Hematopoietic multipotent progenitor cell treated with erythropoietin and hydrocortisone succinate and interleukin-3 and kit ligand, for 6 days (in vitro differentiated cells): ENCODE data around the gene ADRB1.

Experiments
- DNase-seq: peaks from one replicate; pipeline ENCODE4 v3.0.0-alpha.2; 2015

Gene ADRB1

DNA sequence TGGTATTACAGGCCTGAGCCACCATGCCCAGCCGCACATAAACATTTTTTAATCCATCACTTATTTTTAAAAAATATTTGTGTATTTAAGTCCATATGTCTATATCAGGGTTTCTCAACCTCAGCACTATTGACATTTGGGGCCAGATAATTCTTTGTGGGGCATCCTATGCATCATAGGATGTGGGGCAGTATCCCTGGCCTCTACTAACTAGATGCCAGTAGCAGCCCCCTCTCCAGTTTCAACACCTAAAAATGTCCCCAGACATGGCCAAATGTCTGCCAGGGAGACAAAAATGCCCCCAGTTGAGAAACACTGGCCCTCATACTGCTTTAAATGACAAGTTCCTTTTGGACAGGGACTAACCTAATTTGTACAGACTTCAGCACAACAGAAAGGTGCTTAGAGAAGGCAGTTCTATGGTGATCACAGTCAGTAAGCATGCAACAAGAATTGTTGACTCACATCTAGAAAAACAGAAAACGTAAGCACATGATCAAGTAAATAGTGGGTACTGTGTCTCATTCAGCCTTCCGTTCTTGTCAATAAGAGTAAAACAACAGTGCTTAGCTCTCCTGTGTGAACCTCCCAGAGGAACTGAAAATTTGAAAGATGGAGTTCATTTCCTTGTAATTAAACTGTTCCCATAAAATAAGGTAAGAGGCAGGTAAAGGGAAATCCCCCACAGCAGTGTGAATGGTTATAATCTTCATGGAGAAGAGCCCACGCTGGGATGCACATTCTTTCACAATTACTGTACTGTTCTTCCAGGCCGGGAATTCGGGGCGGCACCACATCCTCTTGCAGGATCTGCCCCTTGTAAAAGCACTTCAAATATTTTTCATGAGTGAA is 17.3 kb upstream of the ADRB1 start:
- DNase-seq = no peak

DNA sequence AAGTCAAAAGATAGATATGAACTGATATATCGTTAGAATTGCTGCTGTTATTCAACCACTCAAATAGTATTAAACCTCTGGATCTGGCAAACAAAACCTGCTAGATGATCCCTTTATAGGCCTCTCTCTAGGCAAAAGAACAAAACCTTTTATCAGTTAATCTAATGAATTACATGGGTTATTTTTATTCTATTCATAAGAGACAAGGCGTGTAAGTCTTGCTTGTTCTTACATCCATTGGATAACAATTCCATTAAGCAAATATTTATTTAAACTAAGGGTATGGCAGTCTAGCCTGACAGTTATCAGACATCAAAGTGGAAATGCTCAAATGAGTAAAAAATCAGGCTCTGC is 16.6 kb upstream of the ADRB1 start:
- no peak for DNase-seq

DNA sequence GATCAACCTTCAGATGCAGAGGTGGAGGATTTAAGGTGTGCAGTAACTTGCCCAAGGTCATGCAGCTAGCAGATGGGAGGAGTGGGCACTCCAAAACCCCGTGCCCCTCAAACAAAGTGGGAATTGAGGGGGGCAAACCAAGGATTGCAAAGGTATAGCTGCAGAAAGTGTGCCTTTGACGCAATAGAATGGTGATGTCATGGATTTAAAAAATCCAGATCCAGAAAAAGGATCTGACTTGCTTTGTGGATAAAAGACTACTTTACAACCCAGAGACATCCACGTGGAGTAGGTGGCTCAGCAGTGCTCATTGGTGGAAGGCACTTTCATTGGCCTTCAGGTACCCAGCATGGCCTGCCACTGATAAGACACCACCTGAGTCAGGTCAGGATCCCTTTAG is 15.7 kb upstream of the ADRB1 start:
- no peak for DNase-seq

DNA sequence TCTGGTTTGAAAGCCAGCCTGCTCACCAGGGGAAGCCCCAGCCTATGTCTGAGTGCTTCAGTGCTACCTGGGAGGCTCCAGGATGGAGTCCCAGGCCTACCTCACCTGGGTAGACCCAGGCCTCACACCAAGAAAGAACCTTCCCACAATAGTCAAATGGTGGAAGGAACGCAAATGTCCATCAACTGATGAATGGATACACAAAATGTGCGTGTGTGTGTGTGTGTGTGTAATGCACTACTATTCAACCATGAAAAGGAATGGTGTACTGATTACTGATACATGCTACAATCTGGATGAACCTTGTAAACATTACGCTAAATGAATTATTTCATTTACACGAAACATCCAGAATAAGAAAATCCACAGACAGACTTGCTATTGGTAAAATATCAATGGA is 15.2 kb upstream of the ADRB1 start:
- no peak for DNase-seq

DNA sequence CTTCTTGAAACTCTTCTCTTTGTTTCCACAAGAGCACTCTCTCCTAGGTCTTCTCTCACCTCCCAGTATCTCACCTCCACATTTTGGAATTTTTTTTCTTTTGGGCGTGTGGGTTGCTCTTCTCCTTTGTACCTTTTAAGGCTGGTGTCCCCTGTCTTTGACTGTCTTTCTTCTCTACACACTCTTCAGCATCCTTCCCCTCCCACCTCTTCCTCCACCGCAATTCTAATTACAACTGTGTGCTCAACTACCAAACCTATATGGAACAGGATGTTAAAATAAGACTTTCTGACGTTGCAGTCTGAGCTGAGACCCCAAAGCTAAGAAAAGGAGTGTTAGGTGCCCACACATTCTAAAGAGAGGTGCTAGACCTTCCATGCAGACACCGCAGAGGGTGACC is 14.0 kb upstream of the ADRB1 start:
- no peak for DNase-seq

DNA sequence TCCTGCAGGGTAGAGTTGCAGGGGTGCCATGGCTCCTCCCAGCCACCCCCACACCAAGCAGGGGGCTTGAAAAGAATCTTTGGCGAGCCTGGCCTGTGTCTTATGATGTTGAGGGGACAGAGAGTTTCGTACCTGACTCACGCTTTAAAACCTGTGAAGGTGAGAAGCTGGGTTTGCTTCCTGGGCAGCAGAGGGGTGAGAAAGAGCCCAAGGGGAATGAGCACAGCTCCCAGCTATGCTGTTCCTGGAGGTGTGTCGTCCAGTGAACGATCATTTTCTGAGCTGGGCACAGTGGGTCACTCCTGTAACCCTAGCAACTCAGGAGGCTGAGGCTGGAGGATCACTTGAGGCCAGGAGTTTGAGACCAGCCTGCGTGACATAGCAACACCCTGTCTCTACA is 13.5 kb upstream of the ADRB1 start:
- DNase-seq = no peak

DNA sequence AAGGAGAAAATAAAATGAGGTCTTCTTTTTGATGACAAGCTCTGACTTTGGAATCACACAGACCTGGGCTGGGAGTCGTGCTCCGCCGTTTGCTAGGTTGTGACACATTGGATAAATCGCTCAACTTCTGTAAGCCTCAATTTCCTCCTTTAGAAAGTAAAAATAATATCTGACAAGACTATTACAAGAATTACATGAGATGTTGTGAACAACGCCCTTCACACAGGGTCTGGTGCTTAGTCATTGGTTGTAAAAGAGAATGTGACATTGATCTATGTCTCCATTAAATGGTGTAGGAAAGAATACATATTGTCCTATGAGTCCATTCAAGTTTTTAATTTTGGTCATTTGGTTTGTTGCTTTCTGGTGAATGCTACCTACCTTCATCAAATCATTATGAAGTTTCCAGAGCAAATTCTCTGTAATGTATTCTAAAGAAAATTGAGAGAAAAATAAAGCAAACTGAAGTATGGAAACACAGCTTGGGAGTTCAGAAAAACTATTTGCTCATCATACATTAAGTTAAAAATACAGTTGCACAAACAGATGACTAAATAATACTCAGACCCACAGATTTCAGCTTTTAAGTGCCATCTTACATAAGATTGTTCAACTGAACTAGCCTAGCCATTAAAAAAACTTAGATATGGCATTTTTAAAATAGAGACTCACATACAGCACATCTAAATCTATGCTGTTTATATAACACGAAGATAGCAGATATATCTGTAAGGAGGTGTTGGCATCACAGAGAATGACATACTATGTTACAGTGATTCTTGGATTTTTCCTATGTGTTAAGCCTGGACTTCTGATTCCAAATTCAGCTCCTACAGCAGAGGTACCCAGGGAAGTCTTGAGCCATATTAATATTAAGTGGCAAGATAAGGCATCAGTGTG is 12.3 kb upstream of the ADRB1 start:
- DNase-seq = no peak

DNA sequence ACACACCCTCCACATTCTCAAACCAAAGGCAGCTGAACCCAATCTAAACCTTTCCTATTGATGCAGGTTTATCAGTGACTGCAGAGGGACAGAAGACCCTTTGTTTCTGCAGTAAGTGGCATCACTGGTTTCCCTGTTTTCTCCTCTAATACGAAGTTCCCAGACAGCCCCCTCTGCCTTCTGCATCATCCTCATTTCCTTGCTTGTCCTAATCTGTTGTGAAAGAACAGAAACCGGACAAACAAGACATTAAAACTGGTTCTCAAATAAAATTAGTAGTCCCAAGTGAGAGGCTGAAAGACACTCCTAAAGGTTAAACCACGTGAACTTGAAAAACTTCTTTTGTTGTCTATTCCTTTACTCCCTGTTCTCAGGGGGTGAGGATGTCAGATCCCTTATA is 10.1 kb upstream of the ADRB1 start:
- no peak for DNase-seq

DNA sequence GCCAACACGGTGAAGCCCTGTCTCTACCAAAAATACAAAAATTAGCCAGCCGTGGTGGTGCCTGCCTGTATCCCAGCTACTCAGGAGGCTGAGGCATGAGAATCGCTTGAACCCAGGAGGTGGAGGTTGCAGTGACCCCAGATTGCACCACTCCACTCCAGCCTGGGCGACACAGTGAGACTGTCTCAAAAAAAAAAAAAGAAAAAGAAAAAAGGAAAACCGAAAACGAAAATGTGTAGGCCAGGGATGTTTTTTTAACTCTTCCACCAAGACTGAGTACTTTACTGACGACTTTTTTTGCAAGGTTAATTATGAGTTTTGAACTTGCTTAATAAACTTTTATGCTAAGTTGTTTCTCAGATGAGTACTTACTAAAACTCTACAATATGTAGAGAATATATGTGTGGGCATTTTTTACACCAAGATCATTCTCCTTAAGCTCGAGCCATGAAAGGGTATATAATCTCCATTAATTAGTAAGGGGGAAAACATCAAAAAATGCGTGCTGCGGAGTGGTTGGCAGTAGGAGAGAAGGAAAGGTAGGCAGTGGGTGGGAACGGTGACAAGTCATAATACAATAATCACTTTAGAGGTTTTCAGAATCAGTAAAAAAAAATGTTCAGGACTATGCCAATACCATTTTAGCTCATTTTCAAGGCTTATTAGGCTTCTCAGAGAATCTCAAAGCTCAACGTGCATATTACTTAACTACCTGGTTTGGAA is 8.6 kb upstream of the ADRB1 start:
- no peak for DNase-seq

DNA sequence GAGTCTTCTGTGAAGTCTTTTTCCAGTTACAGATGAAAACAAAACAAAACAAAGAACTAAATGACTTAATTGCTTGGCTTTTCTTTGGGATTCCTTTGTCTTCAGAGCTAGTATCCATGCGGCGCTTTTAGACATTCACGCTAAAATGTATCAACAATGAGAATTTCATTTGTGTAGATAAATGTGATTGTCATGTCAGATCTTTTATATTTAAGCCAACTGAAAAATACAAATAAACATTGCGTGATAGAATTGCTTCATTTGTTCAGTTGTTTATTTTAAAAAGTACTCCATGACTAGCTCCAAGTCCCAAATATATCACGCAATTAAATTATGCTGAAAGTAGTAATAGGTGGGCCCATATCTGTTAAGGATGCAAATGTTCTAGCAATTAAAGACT is 7.9 kb upstream of the ADRB1 start:
- DNase-seq = no peak

DNA sequence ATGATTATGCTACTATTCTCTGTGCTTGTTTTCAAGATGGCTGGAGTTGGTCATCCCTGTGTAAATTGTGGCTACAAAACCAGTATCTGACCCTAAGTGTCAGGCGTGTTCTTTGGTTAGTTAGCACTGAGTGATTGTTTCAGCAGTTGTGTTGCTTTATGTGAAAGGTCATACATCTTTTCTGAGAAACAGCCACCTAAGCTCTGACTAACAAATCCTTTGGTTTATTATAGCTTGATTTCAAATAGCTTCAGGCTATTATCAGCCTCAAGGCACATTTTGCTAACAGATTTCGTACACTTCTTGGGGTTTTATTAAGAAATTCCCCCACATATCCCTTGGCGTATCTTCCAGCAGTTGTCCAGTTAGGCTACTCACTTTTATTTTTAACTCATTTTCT is 4.8 kb upstream of the ADRB1 start:
- DNase-seq = no peak

DNA sequence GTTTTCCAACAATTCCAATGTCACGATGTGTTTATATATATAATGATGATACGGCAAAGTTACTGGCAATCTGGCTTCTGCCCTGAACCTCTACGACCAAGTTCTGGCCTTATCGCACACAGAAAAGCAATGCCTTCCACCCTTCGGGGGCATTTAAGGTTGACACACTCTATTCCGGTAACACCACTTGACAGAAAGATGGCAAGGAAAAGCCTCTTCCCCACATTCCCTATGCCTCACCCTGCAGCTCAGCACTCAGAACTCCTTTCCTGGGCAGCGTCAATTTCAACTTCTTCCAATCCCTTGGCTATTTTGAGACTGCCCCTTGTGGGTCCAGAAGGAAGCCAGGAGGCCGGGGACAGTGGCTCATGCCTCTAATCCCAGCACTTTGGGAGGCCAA is 2.5 kb upstream of the ADRB1 start:
- DNase-seq = no peak

DNA sequence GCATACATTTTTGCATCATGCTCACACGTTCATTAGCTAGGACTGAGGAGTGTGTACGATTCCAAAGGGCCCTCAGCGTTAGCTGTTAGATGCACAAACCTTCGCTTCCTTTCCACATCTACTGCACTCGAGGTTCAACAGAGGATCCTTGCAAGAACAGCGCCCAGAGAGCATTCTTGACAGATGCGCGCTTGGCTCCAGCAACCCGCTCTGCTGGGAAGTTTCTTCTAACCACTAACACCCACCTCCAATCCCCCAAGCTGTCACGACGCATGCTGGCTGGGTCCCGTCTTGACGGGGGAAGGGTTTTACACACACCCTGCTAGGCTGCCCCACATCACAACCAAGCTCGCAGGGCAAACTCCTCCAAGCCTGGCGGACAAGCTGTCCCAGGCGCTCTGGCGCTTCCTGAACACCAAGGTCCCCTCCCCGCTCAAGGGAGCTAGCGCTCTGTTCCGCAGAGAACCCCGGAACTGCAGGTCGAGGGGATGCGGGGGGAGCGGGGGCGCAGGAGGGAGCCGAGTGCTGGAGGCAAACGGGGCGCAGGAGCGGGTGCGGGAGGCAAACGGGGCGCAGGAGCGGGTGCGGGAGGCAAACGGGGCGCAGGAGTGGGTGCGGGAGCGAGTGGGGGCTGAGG is 653 bp upstream of the ADRB1 start:
- DNase-seq = peak; percentile 27

DNA sequence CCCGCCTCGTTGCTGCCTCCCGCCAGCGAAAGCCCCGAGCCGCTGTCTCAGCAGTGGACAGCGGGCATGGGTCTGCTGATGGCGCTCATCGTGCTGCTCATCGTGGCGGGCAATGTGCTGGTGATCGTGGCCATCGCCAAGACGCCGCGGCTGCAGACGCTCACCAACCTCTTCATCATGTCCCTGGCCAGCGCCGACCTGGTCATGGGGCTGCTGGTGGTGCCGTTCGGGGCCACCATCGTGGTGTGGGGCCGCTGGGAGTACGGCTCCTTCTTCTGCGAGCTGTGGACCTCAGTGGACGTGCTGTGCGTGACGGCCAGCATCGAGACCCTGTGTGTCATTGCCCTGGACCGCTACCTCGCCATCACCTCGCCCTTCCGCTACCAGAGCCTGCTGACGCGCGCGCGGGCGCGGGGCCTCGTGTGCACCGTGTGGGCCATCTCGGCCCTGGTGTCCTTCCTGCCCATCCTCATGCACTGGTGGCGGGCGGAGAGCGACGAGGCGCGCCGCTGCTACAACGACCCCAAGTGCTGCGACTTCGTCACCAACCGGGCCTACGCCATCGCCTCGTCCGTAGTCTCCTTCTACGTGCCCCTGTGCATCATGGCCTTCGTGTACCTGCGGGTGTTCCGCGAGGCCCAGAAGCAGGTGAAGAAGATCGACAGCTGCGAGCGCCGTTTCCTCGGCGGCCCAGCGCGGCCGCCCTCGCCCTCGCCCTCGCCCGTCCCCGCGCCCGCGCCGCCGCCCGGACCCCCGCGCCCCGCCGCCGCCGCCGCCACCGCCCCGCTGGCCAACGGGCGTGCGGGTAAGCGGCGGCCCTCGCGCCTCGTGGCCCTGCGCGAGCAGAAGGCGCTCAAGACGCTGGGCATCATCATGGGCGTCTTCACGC is 825 bp downstream of the ADRB1 start:
- DNase-seq = peak; percentile 10

DNA sequence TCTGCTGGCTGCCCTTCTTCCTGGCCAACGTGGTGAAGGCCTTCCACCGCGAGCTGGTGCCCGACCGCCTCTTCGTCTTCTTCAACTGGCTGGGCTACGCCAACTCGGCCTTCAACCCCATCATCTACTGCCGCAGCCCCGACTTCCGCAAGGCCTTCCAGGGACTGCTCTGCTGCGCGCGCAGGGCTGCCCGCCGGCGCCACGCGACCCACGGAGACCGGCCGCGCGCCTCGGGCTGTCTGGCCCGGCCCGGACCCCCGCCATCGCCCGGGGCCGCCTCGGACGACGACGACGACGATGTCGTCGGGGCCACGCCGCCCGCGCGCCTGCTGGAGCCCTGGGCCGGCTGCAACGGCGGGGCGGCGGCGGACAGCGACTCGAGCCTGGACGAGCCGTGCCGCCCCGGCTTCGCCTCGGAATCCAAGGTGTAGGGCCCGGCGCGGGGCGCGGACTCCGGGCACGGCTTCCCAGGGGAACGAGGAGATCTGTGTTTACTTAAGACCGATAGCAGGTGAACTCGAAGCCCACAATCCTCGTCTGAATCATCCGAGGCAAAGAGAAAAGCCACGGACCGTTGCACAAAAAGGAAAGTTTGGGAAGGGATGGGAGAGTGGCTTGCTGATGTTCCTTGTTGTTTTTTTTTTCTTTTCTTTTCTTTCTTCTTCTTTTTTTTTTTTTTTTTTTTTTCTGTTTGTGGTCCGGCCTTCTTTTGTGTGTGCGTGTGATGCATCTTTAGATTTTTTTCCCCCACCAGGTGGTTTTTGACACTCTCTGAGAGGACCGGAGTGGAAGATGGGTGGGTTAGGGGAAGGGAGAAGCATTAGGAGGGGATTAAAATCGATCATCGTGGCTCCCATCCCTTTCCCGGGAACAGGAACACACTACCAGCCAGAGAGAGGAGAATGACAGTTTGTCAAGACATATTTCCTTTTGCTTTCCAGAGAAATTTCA is 1.7 kb downstream of the ADRB1 start:
- DNase-seq = peak; percentile 50

DNA sequence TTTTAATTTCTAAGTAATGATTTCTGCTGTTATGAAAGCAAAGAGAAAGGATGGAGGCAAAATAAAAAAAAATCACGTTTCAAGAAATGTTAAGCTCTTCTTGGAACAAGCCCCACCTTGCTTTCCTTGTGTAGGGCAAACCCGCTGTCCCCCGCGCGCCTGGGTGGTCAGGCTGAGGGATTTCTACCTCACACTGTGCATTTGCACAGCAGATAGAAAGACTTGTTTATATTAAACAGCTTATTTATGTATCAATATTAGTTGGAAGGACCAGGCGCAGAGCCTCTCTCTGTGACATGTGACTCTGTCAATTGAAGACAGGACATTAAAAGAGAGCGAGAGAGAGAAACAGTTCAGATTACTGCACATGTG is 2.4 kb downstream of the ADRB1 start:
- no peak for DNase-seq

DNA sequence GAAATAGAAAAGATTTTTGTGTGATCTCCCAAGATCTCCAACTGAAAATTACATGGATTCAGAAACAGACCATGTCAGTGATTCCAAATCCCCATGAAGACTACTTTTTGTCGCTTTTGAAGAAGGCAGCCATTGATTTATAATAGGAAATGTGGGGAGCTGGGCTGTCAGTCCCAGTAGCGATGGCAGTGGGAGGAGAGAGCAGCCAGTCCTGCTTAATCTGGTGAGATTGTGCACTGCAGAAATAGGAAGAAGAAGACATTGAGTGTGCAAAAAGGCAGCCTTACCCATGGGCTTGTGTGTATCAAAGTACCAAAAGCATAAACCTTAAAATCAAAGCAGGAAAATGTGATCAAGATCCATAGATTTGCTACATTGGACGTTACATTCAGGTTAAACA is 4.8 kb downstream of the ADRB1 start:
- no peak for DNase-seq

DNA sequence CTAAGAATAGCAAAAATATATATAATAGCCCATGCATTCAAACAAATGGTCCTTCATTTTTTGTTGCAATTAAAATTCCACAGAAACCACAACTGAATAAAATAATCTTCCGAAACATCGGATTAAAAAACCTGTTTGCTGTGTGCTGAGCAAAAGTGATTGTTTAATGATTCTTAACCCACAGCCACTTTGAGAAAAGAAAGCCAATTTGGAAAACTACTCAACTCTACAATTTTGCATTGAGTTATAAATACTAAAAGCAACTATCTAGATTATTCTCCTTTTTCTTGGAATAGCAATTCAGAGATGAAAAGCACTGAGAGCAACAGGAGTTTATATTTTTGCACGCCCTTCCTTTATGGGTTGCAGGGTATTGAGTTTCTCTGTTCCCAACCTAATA is 8.0 kb downstream of the ADRB1 start:
- DNase-seq = no peak

DNA sequence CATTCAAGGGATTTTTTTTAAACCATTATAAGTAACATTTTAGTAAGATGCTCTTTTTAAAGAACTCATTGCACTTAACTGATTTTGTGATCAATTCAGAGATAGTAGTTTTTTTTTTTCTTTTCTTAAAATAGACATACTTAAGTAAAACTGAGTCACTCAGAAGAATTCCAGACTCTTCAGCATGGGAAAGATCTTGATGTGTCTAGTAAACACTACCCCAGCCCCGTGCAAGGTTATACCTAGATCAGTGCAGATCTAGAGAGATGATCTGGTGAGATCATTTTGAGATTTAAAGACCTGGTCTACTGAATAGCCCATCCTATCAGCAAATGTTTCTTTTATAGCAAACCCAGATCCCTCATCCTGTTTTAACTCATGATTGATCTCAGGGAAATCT is 8.6 kb downstream of the ADRB1 start:
- no peak for DNase-seq

DNA sequence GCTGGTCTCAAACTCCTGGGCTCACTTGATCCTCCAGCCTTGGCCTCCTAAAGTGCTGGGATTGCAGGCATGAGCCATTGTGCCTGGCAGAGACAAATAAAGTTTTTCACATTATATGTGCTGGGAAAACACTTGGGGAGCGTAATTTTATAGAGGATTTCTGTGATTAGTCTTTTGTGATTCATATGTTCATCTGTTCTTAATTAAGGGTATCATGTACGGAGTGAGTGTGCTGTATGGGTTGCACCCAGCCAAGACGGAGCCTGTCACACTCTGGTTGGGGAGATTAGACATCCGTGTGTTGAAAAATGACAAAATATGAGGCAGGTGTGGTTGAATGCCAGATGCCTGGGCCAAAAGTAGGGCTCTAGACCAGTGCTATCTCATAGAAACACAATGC is 10.3 kb downstream of the ADRB1 start:
- DNase-seq = no peak

DNA sequence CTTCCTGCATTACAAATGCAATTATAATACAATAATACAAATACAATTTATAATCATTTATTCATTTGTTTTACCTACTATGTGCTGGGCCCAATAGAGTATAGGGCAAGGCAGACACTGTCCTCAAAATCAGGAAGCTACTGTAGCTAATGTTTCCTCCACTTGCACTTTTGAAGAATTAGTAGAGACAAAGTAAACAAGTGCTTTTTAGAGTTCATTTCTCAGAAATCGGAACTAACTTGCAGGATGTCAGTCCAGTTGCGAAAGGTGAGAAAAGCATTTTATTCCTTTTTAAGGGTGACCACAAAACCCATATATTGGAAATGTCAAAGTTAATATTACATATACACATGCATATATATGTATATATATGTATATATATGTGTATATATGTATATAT is 14.2 kb downstream of the ADRB1 start:
- peak; percentile 35 for DNase-seq
